Common myeloid progenitor, CD34-positive (primary cell): Measurements from ENCODE around the gene ASNSD1. TPM values are rescaled to one million over a fixed set of nuclear protein-coding genes. Genes with fewer than 3 reads are reported as not detected.

Experiments used
- CTCF ChIA-PET: fragments of 350-600 bp; sonication (Branson Sonifier 250); formaldehyde crosslinking; loops from one replicate; lab custom pipeline; 2021; ENCODE audit warnings: antibody characterized with exemption; lab: Charles Lee
- POLR2A ChIA-PET: fragments of 350-600 bp; sonication (Branson Sonifier 250); formaldehyde crosslinking; loops from one replicate; lab custom pipeline; 2021; ENCODE audit warnings: antibody characterized with exemption; lab: Charles Lee
- DNase-seq, 3 donors: peaks; one replicate each; pipeline versions ENCODE4 v3.0.0 to v3.0.0-alpha.2; 2013
- H3K27ac ChIP-seq, 2 experiments: 1 replicate in 1 of 2; 2 replicates in 1 of 2; pipeline ENCODE4 v1.7.0; 2013; ENCODE audit warnings: inconsistent platforms in 2 of 2, low read length in 2 of 2, mild to moderate bottlenecking in 2 of 2, low read depth in 1 of 2, moderate library complexity in 1 of 2; ENCODE audit not compliant: severe bottlenecking in 2 of 2, insufficient read depth in 1 of 2, poor library complexity in 1 of 2
- H3K27me3 ChIP-seq, 5 experiments: replicated peaks in 2 of 5; 1 replicate in 3 of 5; 2 replicates in 2 of 5; pipeline versions ENCODE4 v1.6.1 to v1.7.0; 2013; ENCODE audit warnings: low read length in 4 of 5, mild to moderate bottlenecking in 2 of 5, moderate library complexity in 2 of 5, inconsistent platforms in 1 of 5; ENCODE audit not compliant: insufficient read depth in 5 of 5, control insufficient read depth in 4 of 5
- H3K36me3 ChIP-seq, 4 experiments: 1 replicate in 2 of 4; 2 replicates in 2 of 4; pipeline versions ENCODE4 v1.6.1 to v1.7.0; 2013; ENCODE audit warnings: low read length in 3 of 4, control low read depth in 1 of 4, mild to moderate bottlenecking in 1 of 4; ENCODE audit not compliant: control insufficient read depth in 4 of 4, insufficient read depth in 4 of 4
- H3K4me1 ChIP-seq, 4 experiments: 1 replicate in 3 of 4; 2 replicates in 1 of 4; pipeline versions ENCODE4 v1.6.1 to v1.7.1; 2013; ENCODE audit warnings: low read length in 3 of 4, mild to moderate bottlenecking in 3 of 4, control low read depth in 1 of 4, inconsistent platforms in 1 of 4, moderate library complexity in 1 of 4; ENCODE audit not compliant: control insufficient read depth in 4 of 4, insufficient read depth in 4 of 4; ENCODE audit errors: control extremely low read depth in 1 of 4
- H3K4me3 ChIP-seq, 7 experiments: 1 replicate in 4 of 7; 2 replicates in 3 of 7; pipeline versions ENCODE4 v1.5.1 to v1.7.0; 2013; ENCODE audit warnings: mild to moderate bottlenecking in 7 of 7, low read length in 6 of 7, moderate library complexity in 6 of 7, inconsistent platforms in 2 of 7, low read depth in 2 of 7, control low read depth in 1 of 7; ENCODE audit not compliant: insufficient read depth in 4 of 7, control insufficient read depth in 1 of 7; ENCODE audit errors: extremely low read depth in 1 of 7
- H3K9me3 ChIP-seq, 5 experiments: 1 replicate in 4 of 5; 2 replicates in 1 of 5; pipeline versions ENCODE4 v1.6.1 to v1.7.1; 2013; ENCODE audit warnings: low read length in 4 of 5, mild to moderate bottlenecking in 2 of 5, inconsistent platforms in 1 of 5, low read depth in 1 of 5, moderate library complexity in 1 of 5; ENCODE audit not compliant: control insufficient read depth in 4 of 5, insufficient read depth in 2 of 5; ENCODE audit errors: control extremely low read depth in 1 of 5
- WGBS: methylation state at CpG from one replicate; pipeline ENCODE4 v1.1.5; 2013; ENCODE audit not compliant: insufficient coverage; 5-methylcytosine and 5-hydroxymethylcytosine counted together
- polyA plus RNA-seq: library from polyadenylated mRNA; unstranded; fragments of 120-200 nt; gene quantifications from one replicate; pipeline ENCODE4 v1.2.1, GENCODE V29; 2013

Gene ASNSD1
- polyA plus RNA-seq = 52.6 TPM

GRCh38 chr2:189661148-189661956 lies at the start of gene ASNSD1:
ASNSD1 (plus strand) TSS chr2:189661459; CDS start chr2:189666133, 4,674 bp downstream.
- POLR2A ChIA-PET = interaction anchor here (0.9 kb wide), 1 partner anchor 101 kb away, joined by 3 read pairs; the partner anchor contains the start of gene OSGEPL1
- Histone ChIP-seq H3K9me3 (no peaks in the 10 kb centered on the region), H3K36me3 (peaks cover 0 to 12% (median 5%) of the 10 kb centered on the region in 4 experiments), H3K27me3 (no peaks in the 10 kb centered on the region), H3K4me3 (peak within 1 kb of the TSS; percentile 75 to 100 (median 96)), H3K4me1 (peaks cover 4 to 33% (median 25%) of the 10 kb centered on the region in 4 experiments), H3K27ac (peak within 1 kb of the TSS; percentile 88 to 94)
- WGBS = 0% methylated on average over 34 of the region's 46 CpGs
- peak; percentile 99 to 100 (median 99) for DNase-seq
- CTCF ChIA-PET = interaction anchor here (0.6 to 8.5 kb wide), 18 partner anchors 7 to 715 kb away, joined by 3 to 69 read pairs (median 4); partner anchors contain the start of genes ANKAR and OSGEPL1

GRCh38 chr2:189613077-189613636 lies 48.1 kb upstream of the ASNSD1 start:
- Histone ChIP-seq H3K36me3 (no peaks in the 10 kb centered on the region), H3K4me1 (peaks cover 0 to 50% (median 22%) of the 10 kb centered on the region in 4 experiments), H3K27me3 (no peaks in the 10 kb centered on the region), H3K27ac (peak overlapping the region in 1 of 2 experiments; percentile 80), H3K9me3 (no peaks in the 10 kb centered on the region), H3K4me3 (peak overlapping the region in 5 of 7 experiments; percentile 33 to 77 (median 53))
- POLR2A ChIA-PET = interaction anchor here (1.4 kb wide), 1 partner anchor 33 kb away, joined by 8 read pairs; the partner anchor contains the start of gene SLC40A1
- peak; percentile 66 to 90 (median 79) for DNase-seq
- CTCF ChIA-PET = interaction anchor here (0.9 to 2.1 kb wide), 4 partner anchors 10 to 36 kb away, joined by 3 to 6 read pairs (median 5); partner anchors contain the start of gene SLC40A1
- WGBS = 0% methylated on average over 2 of the region's 6 CpGs

- ChIA-PET POLR2A (interaction anchor here (1.4 kb wide), 1 partner anchor 33 kb away, joined by 8 read pairs; the partner anchor contains the start of gene SLC40A1), CTCF (interaction anchor here (0.9 to 2.1 kb wide), 3 partner anchors 9 to 33 kb away, joined by 3 to 6 read pairs (median 5); partner anchors contain the start of gene SLC40A1)
- no peaks in the 10 kb centered on the region for H3K36me3 ChIP-seq
- peaks cover 0 to 43% (median 20%) of the 10 kb centered on the region in 4 experiments for H3K4me1 ChIP-seq
- peak overlapping the region in 2 of 7 experiments; percentile 39 to 77 for H3K4me3 ChIP-seq
- peak in 2 of 3 donors; percentile 81 to 88 for DNase-seq
- H3K27me3 ChIP-seq = no peaks in the 10 kb centered on the region
- H3K27ac ChIP-seq = peak overlapping the region in 1 of 2 experiments; percentile 80
- H3K9me3 ChIP-seq = no peaks in the 10 kb centered on the region
- WGBS = no CpG with 5 or more reads among the region's 2 CpGs
Measured at GRCh38 chr2:189613650-189614420, 47.4 kb upstream of the ASNSD1 start.

GRCh38 chr2:189614585-189614984 lies 46.7 kb upstream of the ASNSD1 start:
- 88% methylated on average over 2 of the region's 4 CpGs for WGBS
- H3K4me3 ChIP-seq = no peak overlapping the region
- ChIA-PET CTCF (interaction anchor here (2.1 to 3.0 kb wide), 3 partner anchors 14 to 34 kb away, joined by 6 to 9 read pairs (median 6); partner anchors contain the start of gene SLC40A1), POLR2A (no interaction called here)
- H3K27ac ChIP-seq = no peak overlapping the region
- H3K36me3 ChIP-seq = no peaks in the 10 kb centered on the region
- H3K9me3 ChIP-seq = no peaks in the 10 kb centered on the region
- DNase-seq = no peak
- H3K27me3 ChIP-seq = no peaks in the 10 kb centered on the region
- H3K4me1 ChIP-seq = peaks cover 0 to 36% (median 13%) of the 10 kb centered on the region in 4 experiments

- ChIA-PET POLR2A (no interaction called here), CTCF (interaction anchor here (0.9 to 1.8 kb wide), 8 partner anchors 10 to 171 kb away, joined by 3 to 7 read pairs (median 3); no protein-coding TSS in a partner anchor)
- DNase-seq = no peak
Measured at GRCh38 chr2:189618197-189618596, 43.1 kb upstream of the ASNSD1 start.

GRCh38 chr2:189621781-189622180 lies 39.5 kb upstream of the ASNSD1 start:
- no peak overlapping the region for H3K27ac ChIP-seq
- POLR2A ChIA-PET = no interaction called here
- H3K4me3 ChIP-seq = no peak overlapping the region
- peaks cover 0 to 14% (median 2%) of the 10 kb centered on the region in 4 experiments for H3K4me1 ChIP-seq
- no peaks in the 10 kb centered on the region for H3K27me3 ChIP-seq
- DNase-seq = no peak
- no peaks in the 10 kb centered on the region for H3K36me3 ChIP-seq
- no peaks in the 10 kb centered on the region for H3K9me3 ChIP-seq
- CTCF ChIA-PET = no interaction called here

More at GRCh38 chr2:189618197-189618596, 43.1 kb upstream of the ASNSD1 start:
- Histone ChIP-seq H3K4me1 (peaks cover 0 to 15% (median 4%) of the 10 kb centered on the region in 4 experiments), H3K27me3 (no peaks in the 10 kb centered on the region), H3K27ac (no peak overlapping the region), H3K4me3 (no peak overlapping the region), H3K36me3 (no peaks in the 10 kb centered on the region), H3K9me3 (no peaks in the 10 kb centered on the region)
- no CpG with 5 or more reads among the region's 1 CpG for WGBS
